T-helper 17 cell (primary cell): Measurements from ENCODE around the gene TSPAN18. TPM values are rescaled to one million over a fixed set of nuclear protein-coding genes. Genes with fewer than 3 reads are reported as not detected.
A peak's percentile ranks its signal among the peaks of the same experiment; 100 is the strongest.

Experiments used
- ATAC-seq: fragments of 150-1000 bp; cut with Tn5 transposase; 2 replicates; pipeline ENCODE4 v1.10.0; 2021; ENCODE audit warnings: mild to moderate bottlenecking, moderate library complexity
- DNase-seq, 3 donors: peaks; one replicate each; pipeline versions ENCODE4 v3.0.0 to v3.0.0-alpha.2; 2020 to 2021
- H3K9me3 ChIP-seq: one replicate; pipeline ENCODE4 v1.7.0; 2013; ENCODE audit warnings: low read length, mild to moderate bottlenecking; ENCODE audit not compliant: control insufficient read depth, poor library complexity, severe bottlenecking
- H3K27ac Mint-ChIP-seq: one replicate; pipeline ENCODE4 v1.8.0; 2022; ENCODE audit warnings: mild to moderate bottlenecking, moderate library complexity, mixed read lengths
- H3K27me3 Mint-ChIP-seq: one replicate; pipeline ENCODE4 v1.8.0; 2022; ENCODE audit warnings: mixed read lengths
- H3K36me3 Mint-ChIP-seq: one replicate; pipeline ENCODE4 v1.8.0; 2022; ENCODE audit warnings: low read depth, mixed read lengths
- H3K4me1 Mint-ChIP-seq: one replicate; pipeline ENCODE4 v1.8.0; 2022; ENCODE audit warnings: mild to moderate bottlenecking, mixed read lengths
- H3K4me3 Mint-ChIP-seq: one replicate; pipeline ENCODE4 v1.8.0; 2022; ENCODE audit warnings: mild to moderate bottlenecking, moderate library complexity, mixed read lengths
- total RNA-seq, 4 donors: library from RNA in 2 of 4; stranded (reverse) in 2 of 4; gene quantifications; one replicate each; pipeline ENCODE4 v1.2.3 and lab custom pipeline; 2022 to 2026

TSPAN18 gene
- total RNA-seq, 2 donors from 2014 or later: 79.8 to 93.2 TPM

- H3K4me3 Mint-ChIP-seq: no peak overlapping the region
- peaks cover 2% of the 10 kb centered on the region for H3K36me3 Mint-ChIP-seq
- ATAC-seq: no peak
- no peak for DNase-seq
- H3K4me1 Mint-ChIP-seq: peaks cover 2% of the 10 kb centered on the region
- no peaks in the 10 kb centered on the region for H3K27me3 Mint-ChIP-seq
- H3K27ac Mint-ChIP-seq: no peak overlapping the region
- H3K9me3 ChIP-seq: no peaks in the 10 kb centered on the region
Measured at GRCh38 chr11:44968510-44968909, 241.7 kb downstream of the TSPAN18 start.

DNA sequence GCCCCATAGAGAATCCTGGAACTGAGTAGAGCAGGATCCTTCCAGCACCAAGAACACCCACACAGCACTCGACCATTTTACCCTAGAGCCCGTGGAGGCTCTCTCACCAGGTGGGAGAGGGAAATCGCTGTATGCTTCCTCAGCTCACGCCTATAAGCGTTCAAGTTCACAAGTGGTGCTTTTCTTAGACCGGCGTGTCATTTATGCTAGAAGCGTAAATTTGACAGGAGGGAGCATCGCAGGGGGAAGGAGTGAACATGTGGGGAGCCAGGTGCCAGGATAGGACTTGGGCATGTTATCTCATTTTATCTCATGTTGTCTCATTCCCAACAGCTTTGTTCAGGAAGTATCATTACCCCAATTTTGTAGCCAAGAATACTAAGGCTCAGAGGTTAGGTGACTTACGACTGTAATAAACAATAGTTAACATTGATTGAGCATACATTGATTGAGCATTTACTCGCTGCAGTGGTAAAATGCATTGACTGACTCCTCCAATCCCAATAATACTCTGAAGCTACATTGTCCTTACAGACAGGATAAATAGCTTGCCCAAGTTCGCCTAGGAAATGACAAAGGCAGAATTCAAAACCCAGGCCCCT is 243.0 kb downstream of the TSPAN18 start:
- H3K27ac Mint-ChIP-seq: no peak overlapping the region
- peaks cover 2% of the 10 kb centered on the region for H3K36me3 Mint-ChIP-seq
- DNase-seq (no peak), ATAC-seq (no peak)
- no peak overlapping the region for H3K4me3 Mint-ChIP-seq
- no peaks in the 10 kb centered on the region for H3K9me3 ChIP-seq
- H3K27me3 Mint-ChIP-seq: no peaks in the 10 kb centered on the region
- peaks cover 6% of the 10 kb centered on the region for H3K4me1 Mint-ChIP-seq

GRCh38 chr11:44970293-44970692 is 243.5 kb downstream of the TSPAN18 start:
- Mint-ChIP-seq H3K4me3 (no peak overlapping the region), H3K4me1 (peaks cover 6% of the 10 kb centered on the region), H3K27me3 (no peaks in the 10 kb centered on the region), H3K36me3 (peaks cover 2% of the 10 kb centered on the region), H3K27ac (no peak overlapping the region)
- no peaks in the 10 kb centered on the region for H3K9me3 ChIP-seq
- ATAC-seq (no peak), DNase-seq (no peak)

- ATAC-seq: no peak
- Mint-ChIP-seq H3K36me3 (no peaks in the 10 kb centered on the region), H3K4me1 (peaks cover 6% of the 10 kb centered on the region), H3K27ac (no peak overlapping the region), H3K4me3 (no peak overlapping the region), H3K27me3 (no peaks in the 10 kb centered on the region)
- no peak for DNase-seq
- no peaks in the 10 kb centered on the region for H3K9me3 ChIP-seq
Measured at GRCh38 chr11:44971185-44971584, 244.4 kb downstream of the TSPAN18 start.

DNA sequence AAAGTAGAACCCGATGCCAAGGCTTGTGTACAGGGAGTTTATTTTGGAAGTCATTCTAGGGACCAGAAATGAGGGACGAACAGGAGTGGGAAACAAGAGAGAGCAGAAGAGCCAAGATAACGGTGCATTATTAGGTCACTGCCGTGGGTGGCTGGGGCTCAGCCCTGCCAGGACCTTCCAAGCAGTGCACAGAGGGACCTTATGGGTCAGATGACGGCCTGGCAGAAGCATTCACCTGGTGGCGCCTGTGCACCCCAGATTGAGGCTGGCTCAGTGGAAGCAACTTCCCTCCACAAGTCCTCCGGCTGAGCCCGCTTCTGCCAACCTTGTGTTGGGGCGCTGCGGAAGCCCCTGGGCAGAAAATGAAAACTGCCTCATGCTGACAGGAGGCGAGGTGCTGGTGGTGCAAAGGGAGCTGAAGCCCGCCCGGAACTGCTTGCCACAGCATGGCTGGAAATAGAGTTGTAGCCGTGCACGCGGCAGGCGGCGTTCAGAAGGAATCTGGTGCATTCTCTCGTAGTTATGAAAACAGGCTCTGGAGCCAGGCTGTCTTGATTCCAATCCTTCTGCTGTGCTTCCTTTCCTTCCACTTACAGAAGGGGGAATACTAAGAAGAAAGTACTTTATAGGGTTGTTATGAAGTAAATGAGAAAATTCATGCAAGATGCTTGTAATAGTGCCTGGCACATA is 246.1 kb downstream of the TSPAN18 start:
- H3K27me3 Mint-ChIP-seq: no peaks in the 10 kb centered on the region
- H3K36me3 Mint-ChIP-seq: no peaks in the 10 kb centered on the region
- no peak for DNase-seq
- no peak overlapping the region for H3K4me3 Mint-ChIP-seq
- no peaks in the 10 kb centered on the region for H3K9me3 ChIP-seq
- no peak overlapping the region for H3K27ac Mint-ChIP-seq
- ATAC-seq: no peak
- peaks cover 6% of the 10 kb centered on the region for H3K4me1 Mint-ChIP-seq

- Mint-ChIP-seq H3K36me3 (no peaks in the 10 kb centered on the region), H3K4me3 (no peak overlapping the region), H3K27me3 (no peaks in the 10 kb centered on the region), H3K4me1 (peaks cover 6% of the 10 kb centered on the region), H3K27ac (no peak overlapping the region)
- H3K9me3 ChIP-seq: no peaks in the 10 kb centered on the region
- no peak for ATAC-seq
- DNase-seq: no peak
Measured at GRCh38 chr11:44973632-44974401, 247.1 kb downstream of the TSPAN18 start.

DNA sequence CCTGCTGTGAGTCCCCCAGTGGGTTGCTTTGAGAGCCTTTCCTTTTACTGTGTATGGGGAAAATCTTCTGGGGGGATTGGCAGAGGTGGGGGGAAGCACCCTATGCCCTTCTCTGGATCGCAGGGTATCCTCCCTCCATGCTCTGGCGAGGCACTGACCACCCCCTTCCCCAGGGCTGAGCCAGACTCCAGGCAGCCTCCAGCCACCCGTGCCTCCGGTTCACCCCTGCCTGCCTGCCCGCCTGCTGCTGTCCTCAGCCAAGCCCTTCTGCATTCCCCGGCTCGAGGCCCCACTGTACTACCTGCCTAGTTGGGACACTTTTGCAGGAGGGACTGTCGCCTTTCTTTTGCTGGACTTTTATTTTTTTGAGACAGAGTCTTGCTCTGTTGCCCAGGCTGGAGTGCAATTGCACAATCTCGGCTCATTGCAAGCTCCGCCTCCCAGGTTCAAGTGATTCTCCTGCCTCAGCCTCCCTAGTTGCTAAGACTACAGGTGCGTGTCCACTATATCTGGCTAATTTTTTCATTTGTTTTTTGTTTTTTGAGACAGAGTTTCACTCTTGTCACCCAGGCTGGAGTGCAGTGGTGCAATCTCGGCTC is 247.7 kb downstream of the TSPAN18 start:
- DNase-seq: no peak
- no peaks in the 10 kb centered on the region for H3K9me3 ChIP-seq
- Mint-ChIP-seq H3K36me3 (no peaks in the 10 kb centered on the region), H3K27me3 (no peaks in the 10 kb centered on the region), H3K4me1 (peaks cover 6% of the 10 kb centered on the region), H3K4me3 (no peak overlapping the region), H3K27ac (peak overlapping the region; percentile 79)
- no peak for ATAC-seq

GRCh38 chr11:44976576-44976975 is 249.8 kb downstream of the TSPAN18 start:
- Mint-ChIP-seq H3K4me3 (no peak overlapping the region), H3K27me3 (no peaks in the 10 kb centered on the region), H3K36me3 (no peaks in the 10 kb centered on the region), H3K27ac (no peak overlapping the region), H3K4me1 (peaks cover 12% of the 10 kb centered on the region)
- ATAC-seq (no peak), DNase-seq (no peak)
- no peaks in the 10 kb centered on the region for H3K9me3 ChIP-seq

DNA sequence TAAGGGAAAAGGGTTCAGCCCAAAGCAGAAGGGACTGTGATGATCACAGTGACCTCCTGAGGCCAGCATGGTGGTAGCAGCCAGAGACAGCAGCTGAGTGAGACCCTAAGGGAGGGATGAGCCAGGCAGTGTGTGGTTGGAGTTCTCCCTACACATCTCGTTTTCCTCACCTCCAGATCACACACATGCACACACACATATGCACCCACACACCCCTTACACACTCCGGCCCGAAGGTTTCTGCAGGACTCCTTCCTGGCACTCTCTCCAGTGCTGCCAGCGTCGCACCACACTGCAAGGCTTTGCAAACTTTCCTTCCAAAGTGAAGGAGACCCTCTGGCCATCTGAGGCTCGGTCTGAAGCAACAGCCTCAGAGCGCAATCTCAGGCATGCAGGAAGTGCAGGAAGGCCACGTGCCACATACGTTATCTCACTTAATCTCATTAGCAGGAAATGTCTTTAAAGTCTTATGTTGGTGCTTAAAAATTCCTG is 250.8 kb downstream of the TSPAN18 start:
- Mint-ChIP-seq H3K4me1 (peaks cover 12% of the 10 kb centered on the region), H3K27me3 (no peaks in the 10 kb centered on the region), H3K27ac (no peak overlapping the region), H3K36me3 (no peaks in the 10 kb centered on the region), H3K4me3 (no peak overlapping the region)
- H3K9me3 ChIP-seq: no peaks in the 10 kb centered on the region
- ATAC-seq (peak; percentile 50), DNase-seq (no peak)

- no peak overlapping the region for H3K27ac Mint-ChIP-seq
- H3K36me3 Mint-ChIP-seq: no peaks in the 10 kb centered on the region
- H3K4me1 Mint-ChIP-seq: peaks cover 12% of the 10 kb centered on the region
- no peaks in the 10 kb centered on the region for H3K9me3 ChIP-seq
- DNase-seq (no peak), ATAC-seq (no peak)
- H3K27me3 Mint-ChIP-seq: no peaks in the 10 kb centered on the region
- peak overlapping the region; percentile 43 for H3K4me3 Mint-ChIP-seq
Measured at GRCh38 chr11:44978274-44978960, 251.7 kb downstream of the TSPAN18 start.

DNA sequence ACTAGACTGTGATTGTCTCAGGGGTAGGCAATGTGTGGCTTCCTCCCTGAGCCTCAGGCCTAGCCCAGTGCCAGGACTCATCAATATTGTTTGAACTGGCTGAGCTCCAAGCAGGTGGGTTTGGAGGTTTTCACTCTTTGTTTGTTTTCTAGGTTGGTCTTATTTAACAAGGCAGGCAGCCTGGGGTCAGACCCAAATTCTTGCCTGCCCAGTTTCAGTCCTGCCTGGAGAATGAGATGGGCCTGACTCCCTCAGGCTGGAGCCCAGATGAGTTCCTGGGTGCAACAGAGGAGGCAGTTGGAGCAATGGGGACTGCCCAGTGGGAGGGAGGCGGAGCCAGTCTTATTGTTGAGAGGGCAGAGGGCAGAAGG is 252.2 kb downstream of the TSPAN18 start:
- ATAC-seq (no peak), DNase-seq (no peak)
- H3K9me3 ChIP-seq: no peaks in the 10 kb centered on the region
- H3K27me3 Mint-ChIP-seq: no peaks in the 10 kb centered on the region
- H3K4me1 Mint-ChIP-seq: peaks cover 12% of the 10 kb centered on the region
- no peaks in the 10 kb centered on the region for H3K36me3 Mint-ChIP-seq
- H3K27ac Mint-ChIP-seq: no peak overlapping the region
- peak overlapping the region; percentile 43 for H3K4me3 Mint-ChIP-seq

DNA sequence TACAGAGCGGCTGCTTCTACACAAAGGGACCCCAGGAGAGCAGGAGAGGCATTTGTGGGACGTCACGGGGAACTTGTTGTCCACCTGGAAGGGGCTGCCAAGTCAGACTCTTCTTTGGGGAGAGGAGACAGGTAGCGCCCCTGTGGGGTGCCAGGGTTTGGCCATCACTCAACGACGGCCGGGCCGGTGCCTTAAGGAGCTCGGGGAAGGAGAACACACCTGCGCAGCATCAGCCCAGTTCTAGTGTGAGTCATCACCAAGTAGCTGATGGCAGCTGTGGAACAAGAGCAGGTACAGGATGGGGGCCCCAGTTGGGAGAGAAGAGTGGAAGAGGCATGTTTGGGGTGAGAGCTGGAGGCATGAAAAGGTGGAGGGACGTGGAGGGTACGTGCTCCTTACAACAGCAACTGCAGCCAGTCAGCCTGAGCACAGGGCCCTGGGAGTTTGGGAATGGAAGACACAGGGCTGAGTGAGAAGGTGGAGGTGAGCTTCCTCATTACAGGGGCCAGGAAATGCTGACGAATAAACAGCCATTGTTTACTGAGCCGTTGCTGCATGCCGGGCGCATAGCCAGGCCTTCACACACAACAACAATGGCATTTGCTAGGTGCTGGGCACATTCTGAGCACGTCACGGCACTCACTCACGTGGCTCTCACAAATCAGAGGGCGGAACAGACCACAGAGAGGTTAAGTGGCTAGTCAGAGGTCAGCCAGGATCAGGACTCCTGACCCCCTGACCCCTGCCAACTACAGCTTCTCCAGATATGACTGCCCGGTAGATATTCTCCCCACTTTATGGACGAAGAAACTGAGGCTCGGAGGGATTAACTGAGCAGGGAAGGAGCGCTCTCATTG is 253.0 kb downstream of the TSPAN18 start:
- H3K27me3 Mint-ChIP-seq: no peaks in the 10 kb centered on the region
- ATAC-seq (no peak), DNase-seq (no peak)
- H3K4me3 Mint-ChIP-seq: peak overlapping the region; percentile 65
- H3K9me3 ChIP-seq: no peaks in the 10 kb centered on the region
- H3K36me3 Mint-ChIP-seq: no peaks in the 10 kb centered on the region
- peak overlapping the region; percentile 11 for H3K27ac Mint-ChIP-seq
- peaks cover 8% of the 10 kb centered on the region for H3K4me1 Mint-ChIP-seq
